Measurements from ENCODE around the gene CDAN1. TPM values are rescaled to one million over a fixed set of nuclear protein-coding genes. Genes with fewer than 3 reads are reported as not detected.

The CDAN1 gene
- total and polyA plus RNA-seq, 2 of the 8 experiments (the other 6 are each of a cell fraction or from before 2014, with no cell fraction given) = 4.5 to 18.6 TPM

GRCh38 chr15:42772144-42772543 lies 35.2 kb upstream of the CDAN1 start:
- no peak overlapping the region for H2BK12ac ChIP-seq (ENCODE audit: low read depth, low read length)
- no peak overlapping the region for H3K56ac ChIP-seq (replicated peaks; ENCODE audit: insufficient read length, low read depth, low read length)
- no peak overlapping the region for H3K4me3 ChIP-seq (ENCODE audit: extremely low read depth in 1 of 4, insufficient read depth in 2 of 4, low read depth in 3 of 4, low read length in 4 of 4)
- H3K27ac ChIP-seq (ENCODE audit: low read depth, low read length) = no peak overlapping the region
- no peak overlapping the region for H3K9ac ChIP-seq (replicated peaks in 1 of 4; ENCODE audit: extremely low read depth in 1 of 4, low read depth in 3 of 4, low read length in 3 of 4)
- H4K8ac ChIP-seq (ENCODE audit: extremely low read depth, insufficient read depth, low read length) = no peak overlapping the region
- no peaks in the 10 kb centered on the region for H3K79me2 ChIP-seq (ENCODE audit: control insufficient read depth in 1 of 2, insufficient read depth in 2 of 2, low read length in 2 of 2)
- no peak overlapping the region for H3K14ac ChIP-seq (ENCODE audit: insufficient read length)
- H3K4me2 ChIP-seq (ENCODE audit: insufficient read depth in 1 of 2, low read depth in 2 of 2, low read length in 2 of 2) = no peak overlapping the region
- H3K9me3 ChIP-seq (ENCODE audit: insufficient read depth in 2 of 2, low read depth in 1 of 2, low read length in 1 of 2) = no peaks in the 10 kb centered on the region
- FAIRE-seq (no peak), DNase-seq (ENCODE audit: low read depth in 1 of 2, low spot score in 2 of 2) (no peak)
- H2BK5ac ChIP-seq (ENCODE audit: low read depth, low read length) = no peak overlapping the region
- no peak overlapping the region for H4K5ac ChIP-seq (ENCODE audit: insufficient read length, low read depth, low read length)
- H3K18ac ChIP-seq (ENCODE audit: extremely low read depth, low read length) = no peak overlapping the region
- no peak overlapping the region for H3K23ac ChIP-seq (ENCODE audit: insufficient read length)
- POLR2A ChIA-PET (ENCODE audit: partially characterized antibody) = interaction anchor here (1.2 kb wide), 1 partner anchor 35 kb away, joined by 5 read pairs; the partner anchor contains the start of gene CDAN1
- no peak overlapping the region for H2BK120ac ChIP-seq (replicated peaks; ENCODE audit: low read depth, low read length)
- H3K4ac ChIP-seq (replicated peaks; ENCODE audit: insufficient read length, low read depth, low read length) = no peak overlapping the region
- no peak overlapping the region for H2BK15ac ChIP-seq (ENCODE audit: low read length)
- WGBS, 2 experiments (ENCODE audit: extremely low coverage in 1 of 2, insufficient coverage in 1 of 2, insufficient read length in 1 of 2, insufficient replicate concordance in 2 of 2, low coverage in 1 of 2, low lambda C conversion rate in 2 of 2, missing lambda C conversion rate in 1 of 2) = 75% methylated on average over 2 of the region's 2 CpGs; no CpG with 5 or more reads in 1 of the 2 experiments
- no peak overlapping the region for H2AFZ ChIP-seq (ENCODE audit: low read length)
- no peak overlapping the region for H2BK20ac ChIP-seq (ENCODE audit: low read length)
- H2AK5ac ChIP-seq (ENCODE audit: low read depth, low read length) = no peak overlapping the region
- H3K27me3 ChIP-seq (replicated peaks in 1 of 4; ENCODE audit: control insufficient read depth in 3 of 4, extremely low read depth in 1 of 4, insufficient read depth in 3 of 4, low read length in 3 of 4) = no peaks in the 10 kb centered on the region
- no peaks in the 10 kb centered on the region for H3K4me1 ChIP-seq (replicated peaks in 1 of 4; ENCODE audit: control insufficient read depth in 3 of 4, insufficient read depth in 4 of 4, low read length in 3 of 4)
- H3K23me2 ChIP-seq (ENCODE audit: low read depth, low read length) = no peaks in the 10 kb centered on the region
- peaks cover 0 to 3% of the 10 kb centered on the region in 2 experiments for H4K20me1 ChIP-seq (replicated peaks in 1 of 2; ENCODE audit: control insufficient read depth in 1 of 2, insufficient read depth in 2 of 2, low read length in 2 of 2)
- peaks cover 0 to 5% (median 3%) of the 10 kb centered on the region in 4 experiments; a peak in 4 of 8 replicates for H3K36me3 ChIP-seq (ENCODE audit: control insufficient read depth in 2 of 4, insufficient read depth in 4 of 4, low read length in 3 of 4)
- no peak overlapping the region for H4K91ac ChIP-seq (replicated peaks; ENCODE audit: insufficient read length, low read length)
- H3K79me1 ChIP-seq (ENCODE audit: low read depth, low read length) = no peaks in the 10 kb centered on the region
- CTCF ChIA-PET (ENCODE audit: partially characterized antibody) = interaction anchor here (1.1 kb wide), 1 partner anchor 10 kb away, joined by 3 read pairs; no protein-coding TSS in a partner anchor
- TF ChIP-seq TCF12 (IDR thresholded peaks at IDR 0.05; ENCODE audit: low read depth, low read length) (no peak), KDM5A (IDR thresholded peaks at IDR 0.05; ENCODE audit: low read length) (no peak), FOSL1 (IDR thresholded peaks at IDR 0.05; ENCODE audit: insufficient read depth, low read depth, low read length) (no peak)
